HepG2 (cell line): Measurements from ENCODE around the gene POLR3H. TPM values are rescaled to one million over a fixed set of nuclear protein-coding genes. Genes with fewer than 3 reads are reported as not detected.

ENCODE experiments used
- ATAC-seq: fragments of 200-7000 bp; cut with Tn5 transposase; 3 replicates; pipeline ENCODE4 v1.9.1; 2020; ENCODE audit warnings: mild to moderate bottlenecking, moderate library complexity
- BruUV-seq: library from RNA; stranded (reverse); fragments of 400-500 nt; replicated peaks from 2 replicates; lab custom pipeline; 2021; lab: Mats Ljungman, UMichigan
- CTCF ChIA-PET: fragments of 300-600 bp; formaldehyde crosslinking; extraction: SDS; loops from one replicate; lab custom pipeline; 2021; ENCODE audit warnings: low total read pairs, inconsistent platforms, low intra/inter-chr PET ratio; lab: Yijun Ruan, JAX
- POLR2A ChIA-PET: fragments of 350-600 bp; sonication (Branson Sonifier 250); formaldehyde crosslinking; loops from one replicate; lab custom pipeline; 2020; ENCODE audit warnings: antibody characterized with exemption, inconsistent platforms; lab: Yijun Ruan, JAX
- DNase-seq: peaks from one replicate; pipeline ENCODE4 v3.0.0-alpha.2; 2015; ENCODE audit warnings: low spot score
- FAIRE-seq: peaks from 3 replicates; lab custom pipeline; 2011; peaks lifted over from hg19 to GRCh38; lab: Jason Lieb, UNC
- H2AFZ ChIP-seq: one replicate; pipeline ENCODE4 v1.6.1; 2011; ENCODE audit warnings: low read length, inconsistent platforms
- H3K27ac ChIP-seq: fragments of 300-600 bp; 3 replicates; pipeline ENCODE4 v1.8.0; 2011; ENCODE audit warnings: mixed run types, mild to moderate bottlenecking, mixed read lengths, low read length, inconsistent platforms; ENCODE audit not compliant: insufficient read depth; ENCODE audit errors: extremely low read length
- H3K27me3 ChIP-seq, 2 experiments: fragments of 200-600 bp in 1 of 2; 2 replicates in 1 of 2; 3 replicates in 1 of 2; pipeline versions ENCODE4 v1.6.0 to v1.8.0; 2011; ENCODE audit warnings: low read length in 2 of 2, mild to moderate bottlenecking in 2 of 2, moderate library complexity in 2 of 2, inconsistent platforms in 1 of 2; ENCODE audit not compliant: insufficient read depth in 2 of 2, control insufficient read depth in 1 of 2
- H3K36me3 ChIP-seq, 2 experiments: fragments of 200-600 bp in 1 of 2; replicated peaks in 1 of 2; 2 replicates in 1 of 2; 3 replicates in 1 of 2; pipeline versions ENCODE4 v1.5.1 to v1.8.0; 2011; ENCODE audit warnings: low read length in 2 of 2, inconsistent platforms in 1 of 2; ENCODE audit not compliant: insufficient read depth in 2 of 2, control insufficient read depth in 1 of 2
- H3K4me1 ChIP-seq: 2 replicates; pipeline ENCODE4 v1.5.1; 2012; ENCODE audit warnings: low read length, inconsistent platforms; ENCODE audit not compliant: insufficient read depth
- H3K4me2 ChIP-seq: 2 replicates; pipeline ENCODE4 v1.6.0; 2011; ENCODE audit warnings: low read depth, low read length, inconsistent platforms
- H3K4me3 ChIP-seq, 3 experiments: fragments of 200-600 bp in 1 of 3; sonication (generic), shearing (Covaris generic) in 1 of 3; replicated peaks in 1 of 3; 2 replicates each; pipeline ENCODE4 v1.5.1; 2011 to 2016; ENCODE audit warnings: low read length in 3 of 3, inconsistent platforms in 2 of 3, low read depth in 2 of 3, mild to moderate bottlenecking in 2 of 3, control low read depth in 1 of 3, mixed read lengths in 1 of 3; ENCODE audit not compliant: insufficient read depth in 1 of 3
- H3K79me2 ChIP-seq: one replicate; pipeline ENCODE4 v1.6.1; 2011; ENCODE audit warnings: low read length, inconsistent platforms; ENCODE audit not compliant: insufficient read depth
- H3K9ac ChIP-seq: 2 replicates; pipeline ENCODE4 v1.6.0; 2011; ENCODE audit warnings: mild to moderate bottlenecking, low read depth, low read length, inconsistent platforms; ENCODE audit not compliant: insufficient read depth
- H3K9me3 ChIP-seq: 2 replicates; pipeline ENCODE4 v1.5.1; 2012; ENCODE audit warnings: mild to moderate bottlenecking, low read length
- H4K20me1 ChIP-seq: 2 replicates; pipeline ENCODE4 v1.6.0; 2011; ENCODE audit warnings: inconsistent platforms, mild to moderate bottlenecking, low read length, moderate library complexity; ENCODE audit not compliant: insufficient read depth
- FLYWCH1 ChIP-seq: sonication (generic); formaldehyde crosslinking; IDR thresholded peaks from 2 replicates; pipeline ENCODE4 v1.8.1; 2023; ENCODE audit warnings: mild to moderate bottlenecking, missing genetic modification reagents
- HNRNPL ChIP-seq: fragments of 200-400 bp; formaldehyde crosslinking; IDR thresholded peaks from 2 replicates; pipeline ENCODE4 v1.6.1; 2017; ENCODE audit warnings: mild to moderate bottlenecking, low read depth, low read length
- KLF11 ChIP-seq: IDR thresholded peaks from 2 replicates; pipeline ENCODE4 v1.6.1; 2016; ENCODE audit warnings: missing compliant biosample characterization
- MAFK ChIP-seq, 2 experiments: IDR thresholded peaks in 1 of 2; conservative IDR thresholded peaks in 1 of 2; 2 replicates each; pipeline ENCODE4 v1.6.1; 2011; ENCODE audit warnings: improper control_type of control experiment in 2 of 2, low read length in 2 of 2
- RFX5 ChIP-seq: IDR thresholded peaks from 2 replicates; pipeline ENCODE4 v1.6.1; 2011; ENCODE audit warnings: low read depth, low read length, improper control_type of control experiment
- RNF2 ChIP-seq: fragments of 450-650 bp; conservative IDR thresholded peaks from 2 replicates; pipeline ENCODE4 v1.6.1; 2016; ENCODE audit warnings: low read depth
- SNAI1 ChIP-seq: sonication (generic); formaldehyde crosslinking; IDR thresholded peaks from 2 replicates; pipeline ENCODE4 v1.5.0; 2020; ENCODE audit warnings: mild to moderate bottlenecking, missing genetic modification reagents, borderline replicate concordance
- ZBTB38 ChIP-seq: sonication (generic); formaldehyde crosslinking; IDR thresholded peaks from 2 replicates; pipeline ENCODE4 v1.5.1; 2020; ENCODE audit warnings: mild to moderate bottlenecking, missing genetic modification reagents
- ZNF577 ChIP-seq: sonication (generic); formaldehyde crosslinking; IDR thresholded peaks from 2 replicates; pipeline ENCODE4 v1.4.0; 2020; ENCODE audit warnings: mild to moderate bottlenecking, low read depth, missing genetic modification reagents, borderline replicate concordance
- ZSCAN30 ChIP-seq: sonication (generic); formaldehyde crosslinking; IDR thresholded peaks from 2 replicates; pipeline ENCODE4 v1.5.0; 2020; ENCODE audit warnings: mild to moderate bottlenecking, missing genetic modification reagents
- WGBS: methylation state at CpG from one replicate; pipeline ENCODE4 v1.1.6; 2017; ENCODE audit warnings: low lambda C conversion rate; 5-methylcytosine and 5-hydroxymethylcytosine counted together
- in situ Hi-C: cut with HindIII; loops from 2 replicates; pipeline ENCODE4 v1.10.0; 2017; ENCODE audit warnings: low pct_unique_long_range_greater_than_20kb; ENCODE audit not compliant: extremely low pct_ligation_motif_present
- intact Hi-C: fragments of 100-400 bp; cut with micrococcal nuclease; formaldehyde crosslinking; loops from one replicate; pipeline ENCODE4 v1.10.0; 2022; ENCODE audit not compliant: unreplicated experiment
- polyA plus RNA-seq, 8 experiments: library from polyadenylated mRNA; depleted of rRNA in 3 of 8; stranded (reverse) in 7 of 8; unstranded in 1 of 8; fragments of >200 nt; fragmentation: Illumina TruSeq in 4 of 8; extraction: Trizol in 4 of 8; gene quantifications; 2 replicates each; pipeline versions ENCODE4 v1.2.1 to v1.2.3, GENCODE V29; 2011 to 2016; ENCODE audit warnings: low read depth in 4 of 8, missing spikeins in 1 of 8, mixed read lengths in 1 of 8; ENCODE audit not compliant: insufficient read depth in 1 of 8
- total RNA-seq, 5 experiments: library from RNA; depleted of rRNA; stranded (reverse); fragments of >200 nt; fragmentation: Illumina TruSeq; extraction: Trizol; gene quantifications; 2 replicates each; pipeline ENCODE4 v1.2.3, GENCODE V29; 2016; ENCODE audit warnings: low read depth in 1 of 5
- TF ChIP-seq, protein P1 (sequence below): sonication (generic); formaldehyde crosslinking; conservative IDR thresholded peaks from 2 replicates; pipeline ENCODE4 v1.4.0; 2020; ENCODE audit warnings: missing genetic modification reagents
- TF ChIP-seq, protein P2 (sequence below): sonication (generic); formaldehyde crosslinking; IDR thresholded peaks from 2 replicates; pipeline ENCODE4 v1.8.0; 2022; ENCODE audit warnings: missing genetic modification reagents, mild to moderate bottlenecking, borderline replicate concordance
- TF ChIP-seq, protein P3 (sequence below): sonication (generic); formaldehyde crosslinking; IDR thresholded peaks from 2 replicates; pipeline ENCODE4 v1.8.1; 2023; ENCODE audit warnings: mild to moderate bottlenecking, moderate library complexity, missing genetic modification reagents
- TF ChIP-seq, protein P4 (sequence below): sonication (generic); formaldehyde crosslinking; IDR thresholded peaks from 2 replicates; pipeline ENCODE4 v1.4.0; 2020; ENCODE audit warnings: missing genetic modification reagents; ENCODE audit errors: not compliant biosample characterization
- TF ChIP-seq, protein P5 (sequence below): sonication (generic); formaldehyde crosslinking; IDR thresholded peaks from 2 replicates; pipeline ENCODE4 v1.4.0; 2020; ENCODE audit warnings: missing genetic modification reagents

The POLR3H gene
- total and polyA plus RNA-seq, 2 of the 13 experiments (the other 11 are each of a cell fraction or from before 2014, with no cell fraction given): 10.3 to 28.6 TPM

DNA sequence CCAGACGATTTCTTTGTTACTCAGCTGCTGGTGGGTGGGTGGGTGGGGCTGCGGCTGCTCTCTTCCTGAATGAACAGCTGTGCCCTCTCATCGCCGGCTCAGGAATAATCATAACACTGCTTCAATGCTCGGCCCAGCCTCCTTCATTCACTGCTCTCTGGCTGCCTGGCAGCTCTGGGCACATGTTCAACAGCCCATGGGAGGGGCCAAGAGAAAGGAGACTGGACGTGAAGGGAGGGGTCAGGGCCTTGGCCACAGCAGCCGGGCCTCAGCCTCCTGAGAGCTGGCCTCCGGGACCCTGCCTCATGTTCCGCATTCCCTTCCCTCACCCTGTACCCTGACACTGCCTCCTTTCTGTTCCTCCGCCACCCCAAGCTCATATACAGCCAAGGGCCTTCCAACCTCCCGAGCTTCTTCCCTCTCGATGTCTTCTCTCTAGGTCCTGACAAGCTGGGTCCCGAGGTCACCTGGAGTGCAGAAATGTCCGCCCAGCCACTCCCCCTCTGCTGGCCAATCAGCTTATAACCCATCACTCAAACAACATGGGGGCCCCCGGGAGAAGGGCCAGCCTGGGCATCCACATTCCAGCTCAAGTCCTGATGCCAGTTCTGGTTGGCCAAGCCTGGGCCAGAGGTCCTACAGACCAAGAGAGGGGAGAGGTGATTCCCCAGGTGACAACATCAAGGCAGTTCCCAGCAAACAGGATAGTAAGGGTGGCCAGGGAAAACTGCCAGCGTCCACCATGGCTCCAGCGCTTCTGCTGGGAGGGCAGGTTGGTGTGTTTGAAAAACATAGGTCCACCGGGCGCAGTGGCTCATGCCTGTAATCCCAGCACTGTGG, 13.4 kb upstream of the POLR3H start (continued):
- TF ChIP-seq, protein P1, sequence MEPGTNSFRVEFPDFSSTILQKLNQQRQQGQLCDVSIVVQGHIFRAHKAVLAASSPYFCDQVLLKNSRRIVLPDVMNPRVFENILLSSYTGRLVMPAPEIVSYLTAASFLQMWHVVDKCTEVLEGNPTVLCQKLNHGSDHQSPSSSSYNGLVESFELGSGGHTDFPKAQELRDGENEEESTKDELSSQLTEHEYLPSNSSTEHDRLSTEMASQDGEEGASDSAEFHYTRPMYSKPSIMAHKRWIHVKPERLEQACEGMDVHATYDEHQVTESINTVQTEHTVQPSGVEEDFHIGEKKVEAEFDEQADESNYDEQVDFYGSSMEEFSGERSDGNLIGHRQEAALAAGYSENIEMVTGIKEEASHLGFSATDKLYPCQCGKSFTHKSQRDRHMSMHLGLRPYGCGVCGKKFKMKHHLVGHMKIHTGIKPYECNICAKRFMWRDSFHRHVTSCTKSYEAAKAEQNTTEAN (CRISPR knock-in tag): no peak
- TF ChIP-seq MAFK (conservative IDR thresholded peaks at IDR 0.05 in 1 of 2, IDR thresholded peaks at IDR 0.05 in 1 of 2; ENCODE audit: low read length in 2 of 2): no peak
- TF ChIP-seq, protein P2, sequence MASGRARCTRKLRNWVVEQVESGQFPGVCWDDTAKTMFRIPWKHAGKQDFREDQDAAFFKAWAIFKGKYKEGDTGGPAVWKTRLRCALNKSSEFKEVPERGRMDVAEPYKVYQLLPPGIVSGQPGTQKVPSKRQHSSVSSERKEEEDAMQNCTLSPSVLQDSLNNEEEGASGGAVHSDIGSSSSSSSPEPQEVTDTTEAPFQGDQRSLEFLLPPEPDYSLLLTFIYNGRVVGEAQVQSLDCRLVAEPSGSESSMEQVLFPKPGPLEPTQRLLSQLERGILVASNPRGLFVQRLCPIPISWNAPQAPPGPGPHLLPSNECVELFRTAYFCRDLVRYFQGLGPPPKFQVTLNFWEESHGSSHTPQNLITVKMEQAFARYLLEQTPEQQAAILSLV (CRISPR knock-in tag): peak; percentile 36; the same call in 1 of the 2 replicates
- TF ChIP-seq, protein P3, sequence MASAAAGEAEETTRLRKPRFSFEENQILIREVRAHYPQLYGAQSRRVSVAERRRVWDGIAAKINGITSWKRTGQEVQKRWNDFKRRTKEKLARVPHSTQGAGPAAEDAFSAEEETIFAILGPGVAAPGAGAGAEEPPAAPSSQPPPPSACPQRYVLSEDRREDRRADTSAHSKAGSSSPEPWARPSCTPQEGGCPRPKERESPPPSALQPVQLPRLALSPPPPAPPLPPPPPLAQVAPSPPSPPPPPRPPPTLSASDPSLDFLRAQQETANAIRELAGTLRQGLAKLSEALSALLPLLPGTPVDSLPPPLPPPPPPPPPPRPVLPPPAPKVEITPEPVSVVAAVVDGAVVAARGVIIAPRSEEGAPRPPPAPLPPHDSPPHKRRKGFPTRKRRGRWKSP (CRISPR knock-in tag): no peak

DNA sequence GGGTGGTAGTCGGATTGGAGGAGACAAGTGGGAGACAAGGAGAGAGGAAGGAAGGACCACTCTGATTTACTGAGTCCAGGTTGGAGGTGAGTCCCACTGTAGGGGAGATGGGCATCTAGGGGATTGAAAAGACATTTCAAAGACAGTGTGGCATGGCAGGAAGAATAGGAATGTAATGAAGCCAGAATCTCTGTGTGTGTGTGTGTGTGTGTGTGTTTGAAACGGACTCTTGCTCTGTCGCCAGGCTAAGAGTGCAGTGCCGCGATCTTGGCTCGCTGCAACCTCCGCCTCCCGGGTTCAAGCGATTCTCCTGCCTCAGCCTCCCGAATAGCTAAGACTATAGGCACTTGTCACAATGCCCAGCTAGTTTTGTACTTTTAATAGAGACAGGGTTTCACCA, 12.3 kb upstream of the POLR3H start:
- H3K9ac ChIP-seq: no peak overlapping the region
- ATAC-seq (no peak), FAIRE-seq (no peak), DNase-seq (no peak)
- H3K4me3 ChIP-seq: no peak overlapping the region
- intact Hi-C loops: no loop called here
- in situ Hi-C loops: no loop called here
- H3K27ac ChIP-seq: no peak overlapping the region
- H3K36me3 ChIP-seq: no peaks in the 10 kb centered on the region
- H3K9me3 ChIP-seq: no peaks in the 10 kb centered on the region
- no peak overlapping the region for H3K4me2 ChIP-seq
- H2AFZ ChIP-seq: no peak overlapping the region
- no peaks in the 10 kb centered on the region for H4K20me1 ChIP-seq
- ChIA-PET POLR2A (interaction anchor here (1.2 to 2.3 kb wide), 4 partner anchors 20 to 110 kb away, joined by 7 to 24 read pairs (median 10); partner anchors contain the start of genes DESI1, PMM1, TOB2 and XRCC6), CTCF (no interaction called here)
- H3K27me3 ChIP-seq: peaks cover 0 to 14% of the 10 kb centered on the region in 2 experiments; a peak in 4 of 5 replicates
- H3K79me2 ChIP-seq: no peaks in the 10 kb centered on the region
- H3K4me1 ChIP-seq: peaks cover 89% of the 10 kb centered on the region
- BruUV-seq: no TSS peak
- 82% methylated on average over 10 of the region's 10 CpGs for WGBS
- TF ChIP-seq, protein P4, sequence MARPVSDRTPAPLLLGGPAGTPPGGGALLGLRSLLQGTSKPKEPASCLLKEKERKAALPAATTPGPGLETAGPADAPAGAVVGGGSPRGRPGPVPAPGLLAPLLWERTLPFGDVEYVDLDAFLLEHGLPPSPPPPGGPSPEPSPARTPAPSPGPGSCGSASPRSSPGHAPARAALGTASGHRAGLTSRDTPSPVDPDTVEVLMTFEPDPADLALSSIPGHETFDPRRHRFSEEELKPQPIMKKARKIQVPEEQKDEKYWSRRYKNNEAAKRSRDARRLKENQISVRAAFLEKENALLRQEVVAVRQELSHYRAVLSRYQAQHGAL: no peak
- TF ChIP-seq RFX5 (no peak), ZSCAN30 (CRISPR knock-in tag) (no peak), HNRNPL (no peak), KLF11 (no peak), ZNF577 (no peak), RNF2 (no peak), ZBTB38 (CRISPR knock-in tag) (0 out of 2 replicates have a peak, but pooled peaks have one; percentile 18), SNAI1 (CRISPR knock-in tag) (no peak), FLYWCH1 (CRISPR knock-in tag) (no peak)
- TF ChIP-seq, protein P5, sequence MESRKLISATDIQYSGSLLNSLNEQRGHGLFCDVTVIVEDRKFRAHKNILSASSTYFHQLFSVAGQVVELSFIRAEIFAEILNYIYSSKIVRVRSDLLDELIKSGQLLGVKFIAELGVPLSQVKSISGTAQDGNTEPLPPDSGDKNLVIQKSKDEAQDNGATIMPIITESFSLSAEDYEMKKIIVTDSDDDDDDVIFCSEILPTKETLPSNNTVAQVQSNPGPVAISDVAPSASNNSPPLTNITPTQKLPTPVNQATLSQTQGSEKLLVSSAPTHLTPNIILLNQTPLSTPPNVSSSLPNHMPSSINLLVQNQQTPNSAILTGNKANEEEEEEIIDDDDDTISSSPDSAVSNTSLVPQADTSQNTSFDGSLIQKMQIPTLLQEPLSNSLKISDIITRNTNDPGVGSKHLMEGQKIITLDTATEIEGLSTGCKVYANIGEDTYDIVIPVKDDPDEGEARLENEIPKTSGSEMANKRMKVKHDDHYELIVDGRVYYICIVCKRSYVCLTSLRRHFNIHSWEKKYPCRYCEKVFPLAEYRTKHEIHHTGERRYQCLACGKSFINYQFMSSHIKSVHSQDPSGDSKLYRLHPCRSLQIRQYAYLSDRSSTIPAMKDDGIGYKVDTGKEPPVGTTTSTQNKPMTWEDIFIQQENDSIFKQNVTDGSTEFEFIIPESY (CRISPR knock-in tag): 0 out of 2 replicates have a peak, but pooled peaks have one; percentile 44
